Trophoblast cell (in vitro differentiated cells and primary cell): ENCODE measurements around the gene TSHZ1.
"Not testable (repeated sequence)": the region's sequence is repeated elsewhere in the genome, so short reads cannot be mapped to it uniquely, and the experiment has no call there.

Experiments
- DNase-seq, 2 donors: peaks; one replicate each; pipeline ENCODE4 v3.0.0-alpha.2; 2016
- H2AFZ ChIP-seq: 2 replicates; pipeline ENCODE4 v1.6.1; 2013; ENCODE audit warnings: low read length, moderate library complexity, mild to moderate bottlenecking; ENCODE audit not compliant: insufficient read depth, poor library complexity
- H2AK5ac ChIP-seq: 2 replicates; pipeline ENCODE4 v1.6.1; 2013; ENCODE audit warnings: mild to moderate bottlenecking, low read length
- H2BK120ac ChIP-seq: 2 replicates; pipeline ENCODE4 v1.6.1; 2013; ENCODE audit warnings: low read length, mild to moderate bottlenecking, moderate library complexity; ENCODE audit not compliant: insufficient read depth, poor library complexity
- H2BK12ac ChIP-seq: 2 replicates; pipeline ENCODE4 v1.6.1; 2013; ENCODE audit warnings: mild to moderate bottlenecking, low read length, moderate library complexity
- H2BK5ac ChIP-seq: 2 replicates; pipeline ENCODE4 v1.6.1; 2013; ENCODE audit warnings: low read length, low read depth, moderate library complexity, mild to moderate bottlenecking; ENCODE audit not compliant: poor library complexity
- H3K14ac ChIP-seq: 2 replicates; pipeline ENCODE4 v1.6.1; 2013; ENCODE audit warnings: mild to moderate bottlenecking, low read length
- H3K18ac ChIP-seq: 2 replicates; pipeline ENCODE4 v1.6.1; 2013; ENCODE audit warnings: mild to moderate bottlenecking, low read length
- H3K23ac ChIP-seq: 2 replicates; pipeline ENCODE4 v1.6.1; 2013; ENCODE audit warnings: low read length
- H3K27ac ChIP-seq: 2 replicates; pipeline ENCODE4 v1.5.1; 2013; ENCODE audit warnings: low read depth, mild to moderate bottlenecking, inconsistent platforms, low read length, moderate library complexity
- H3K27me3 ChIP-seq: 2 replicates; pipeline ENCODE4 v1.6.1; 2013; ENCODE audit warnings: inconsistent platforms, mild to moderate bottlenecking, low read length, moderate library complexity; ENCODE audit not compliant: insufficient read depth
- H3K36me3 ChIP-seq, 2 experiments: 1 replicate in 1 of 2; 2 replicates in 1 of 2; pipeline ENCODE4 v1.6.1; 2013; ENCODE audit warnings: low read length in 2 of 2, mild to moderate bottlenecking in 2 of 2, moderate library complexity in 1 of 2; ENCODE audit not compliant: insufficient read depth in 2 of 2, control insufficient read depth in 1 of 2
- H3K4ac ChIP-seq: 2 replicates; pipeline ENCODE4 v1.6.1; 2013; ENCODE audit warnings: low read depth, mild to moderate bottlenecking, low read length, moderate library complexity
- H3K4me1 ChIP-seq, 2 experiments: 1 replicate in 1 of 2; 2 replicates in 1 of 2; pipeline ENCODE4 v1.6.1; 2013; ENCODE audit warnings: low read length in 2 of 2, mild to moderate bottlenecking in 2 of 2, moderate library complexity in 1 of 2; ENCODE audit not compliant: insufficient read depth in 2 of 2, control insufficient read depth in 1 of 2
- H3K4me2 ChIP-seq: 2 replicates; pipeline ENCODE4 v1.6.1; 2013; ENCODE audit warnings: inconsistent platforms, mild to moderate bottlenecking, low read length, moderate library complexity
- H3K4me3 ChIP-seq: 2 replicates; pipeline ENCODE4 v1.5.1; 2013; ENCODE audit warnings: mild to moderate bottlenecking, low read depth, low read length, inconsistent platforms
- H3K79me1 ChIP-seq: one replicate; pipeline ENCODE4 v1.6.1; 2013; ENCODE audit warnings: low read length
- H3K79me2 ChIP-seq: 2 replicates; pipeline ENCODE4 v1.6.1; 2013; ENCODE audit warnings: low read length, mild to moderate bottlenecking; ENCODE audit not compliant: control insufficient read depth, insufficient read depth, poor library complexity
- H3K9ac ChIP-seq: 2 replicates; pipeline ENCODE4 v1.6.1; 2013; ENCODE audit warnings: mild to moderate bottlenecking, low read length
- H3K9me3 ChIP-seq: 2 replicates; pipeline ENCODE4 v1.6.1; 2013; ENCODE audit warnings: low read depth, mild to moderate bottlenecking, control low read depth, inconsistent platforms, low read length; ENCODE audit not compliant: insufficient read depth
- H4K12ac ChIP-seq: 2 replicates; pipeline ENCODE4 v1.6.1; 2013; ENCODE audit warnings: low read depth, mild to moderate bottlenecking, low read length, moderate library complexity
- H4K8ac ChIP-seq: 2 replicates; pipeline ENCODE4 v1.6.1; 2013; ENCODE audit warnings: low read depth, mild to moderate bottlenecking, low read length, moderate library complexity
- H4K91ac ChIP-seq: one replicate; pipeline ENCODE4 v1.6.1; 2013; ENCODE audit warnings: low read depth, mild to moderate bottlenecking, low read length, moderate library complexity
- WGBS: extraction: QIAGEN DNeasy Blood & Tissue Kit; methylation state at CpG from one replicate; pipeline ENCODE4 v1.1.7; 2013; ENCODE audit warnings: missing lambda C conversion rate; ENCODE audit not compliant: insufficient read length, insufficient coverage; ENCODE audit errors: extremely low coverage; 5-methylcytosine and 5-hydroxymethylcytosine counted together

Gene TSHZ1

DNA sequence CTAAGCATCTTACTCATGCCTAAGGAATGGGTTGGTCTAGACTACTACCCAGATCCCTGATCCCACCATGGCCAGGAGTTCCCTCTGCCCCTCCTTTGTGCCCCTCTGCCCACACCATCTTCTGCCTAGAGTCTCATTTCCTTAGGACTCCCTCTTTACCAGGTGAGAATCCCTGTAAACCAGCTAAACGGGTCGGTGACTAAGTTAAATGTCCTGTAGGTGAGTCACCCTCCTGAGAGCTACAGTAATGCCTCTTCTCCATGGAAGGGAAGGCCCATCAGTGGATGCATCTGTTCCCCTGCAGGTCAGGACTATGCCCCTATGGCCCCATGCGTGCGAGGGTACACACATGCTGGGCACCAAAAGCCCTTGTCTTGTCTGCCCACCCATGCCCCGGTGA is 27.1 kb upstream of the TSHZ1 start:
- Histone ChIP-seq H3K27ac (no peak overlapping the region), H2AK5ac (no peak overlapping the region), H2BK12ac (no peak overlapping the region), H3K4ac (no peak overlapping the region), H4K8ac (no peak overlapping the region), H3K18ac (no peak overlapping the region), H3K23ac (no peak overlapping the region), H2AFZ (no peak overlapping the region), H2BK5ac (no peak overlapping the region), H4K12ac (no peak overlapping the region), H4K91ac (no peak overlapping the region), H3K9me3 (no peaks in the 10 kb centered on the region), H3K36me3 (no peaks in the 10 kb centered on the region), H2BK120ac (no peak overlapping the region), H3K79me1 (no peaks in the 10 kb centered on the region), H3K4me3 (no peak overlapping the region), H3K79me2 (no peaks in the 10 kb centered on the region), H3K9ac (no peak overlapping the region), H3K14ac (no peak overlapping the region), H3K4me2 (no peak overlapping the region), H3K27me3 (no peaks in the 10 kb centered on the region), H3K4me1 (peaks cover 8 to 9% of the 10 kb centered on the region in 2 experiments)
- peak; percentile 92 to 94 for DNase-seq
- WGBS: no CpG with 5 or more reads among the region's 5 CpGs

DNA sequence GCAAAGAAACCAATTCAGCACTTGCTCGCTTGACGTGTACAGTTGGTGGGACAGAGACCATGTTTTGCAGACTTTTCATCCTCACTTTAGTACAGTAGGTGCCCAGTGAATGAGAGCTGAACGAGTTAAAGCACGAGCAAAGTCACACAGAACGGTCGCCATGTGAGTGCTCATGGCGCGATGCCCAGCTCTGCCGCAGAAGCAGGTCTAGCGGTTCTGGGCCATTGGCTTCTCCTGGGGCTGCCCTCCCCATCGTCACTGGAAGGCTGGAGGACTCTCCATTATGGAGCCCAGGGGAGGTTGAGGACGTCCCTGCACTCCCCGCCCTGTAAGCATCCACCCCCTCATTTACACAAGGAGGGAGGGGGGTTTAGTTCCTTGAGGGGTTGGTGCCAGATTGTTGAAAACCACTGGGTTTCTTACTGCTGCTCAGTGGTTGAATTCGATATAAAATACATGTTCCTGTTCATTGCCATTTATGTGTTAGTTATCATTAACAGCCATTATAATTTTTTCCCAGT is 26.6 kb upstream of the TSHZ1 start:
- no peak overlapping the region for H4K12ac ChIP-seq
- H3K4me2 ChIP-seq: no peak overlapping the region
- no peak overlapping the region for H4K8ac ChIP-seq
- no CpG with 5 or more reads among the region's 14 CpGs for WGBS
- H3K79me1 ChIP-seq: no peaks in the 10 kb centered on the region
- H3K27me3 ChIP-seq: no peaks in the 10 kb centered on the region
- H2BK120ac ChIP-seq: no peak overlapping the region
- H3K9ac ChIP-seq: no peak overlapping the region
- no peak overlapping the region for H3K14ac ChIP-seq
- no peak overlapping the region for H3K4ac ChIP-seq
- H2AFZ ChIP-seq: no peak overlapping the region
- H3K18ac ChIP-seq: no peak overlapping the region
- H4K91ac ChIP-seq: no peak overlapping the region
- H3K4me3 ChIP-seq: no peak overlapping the region
- H2AK5ac ChIP-seq: no peak overlapping the region
- no peaks in the 10 kb centered on the region for H3K79me2 ChIP-seq
- no peak overlapping the region for H3K27ac ChIP-seq
- H2BK12ac ChIP-seq: no peak overlapping the region
- no peak overlapping the region for H3K23ac ChIP-seq
- peaks cover 8 to 9% of the 10 kb centered on the region in 2 experiments for H3K4me1 ChIP-seq
- DNase-seq: no peak
- H3K9me3 ChIP-seq: no peaks in the 10 kb centered on the region
- no peaks in the 10 kb centered on the region for H3K36me3 ChIP-seq
- no peak overlapping the region for H2BK5ac ChIP-seq

DNA sequence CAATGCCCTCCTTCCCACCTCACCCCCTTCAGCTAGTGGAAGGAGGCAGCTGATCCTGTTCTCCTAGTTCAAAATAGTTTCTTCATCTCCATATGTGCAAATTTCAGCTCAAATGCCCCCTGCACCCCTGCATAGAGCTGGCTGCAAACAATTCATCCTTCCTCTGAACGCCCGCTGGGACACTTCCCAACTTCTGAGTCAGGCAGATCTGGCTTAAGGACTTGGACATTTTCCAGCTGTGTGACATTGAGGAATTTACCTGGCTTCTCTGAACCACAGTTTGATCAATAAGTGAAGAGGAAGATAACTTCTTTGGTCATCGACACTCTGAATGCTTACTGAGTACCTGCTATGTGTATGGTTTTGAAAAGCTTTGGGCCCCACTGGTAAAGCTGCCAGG is 25.1 kb upstream of the TSHZ1 start:
- Histone ChIP-seq H3K4me3 (no peak overlapping the region), H3K79me2 (no peaks in the 10 kb centered on the region), H3K18ac (no peak overlapping the region), H3K79me1 (no peaks in the 10 kb centered on the region), H4K91ac (no peak overlapping the region), H3K4me1 (peaks cover 8 to 9% of the 10 kb centered on the region in 2 experiments), H2BK5ac (no peak overlapping the region), H3K36me3 (no peaks in the 10 kb centered on the region), H3K27ac (no peak overlapping the region), H3K23ac (no peak overlapping the region), H3K14ac (no peak overlapping the region), H3K9ac (no peak overlapping the region), H4K12ac (no peak overlapping the region), H3K9me3 (no peaks in the 10 kb centered on the region), H3K4ac (no peak overlapping the region), H2AFZ (no peak overlapping the region), H3K4me2 (no peak overlapping the region), H3K27me3 (no peaks in the 10 kb centered on the region), H4K8ac (no peak overlapping the region), H2AK5ac (no peak overlapping the region), H2BK12ac (no peak overlapping the region), H2BK120ac (no peak overlapping the region)
- no CpG with 5 or more reads among the region's 3 CpGs for WGBS
- DNase-seq: no peak

DNA sequence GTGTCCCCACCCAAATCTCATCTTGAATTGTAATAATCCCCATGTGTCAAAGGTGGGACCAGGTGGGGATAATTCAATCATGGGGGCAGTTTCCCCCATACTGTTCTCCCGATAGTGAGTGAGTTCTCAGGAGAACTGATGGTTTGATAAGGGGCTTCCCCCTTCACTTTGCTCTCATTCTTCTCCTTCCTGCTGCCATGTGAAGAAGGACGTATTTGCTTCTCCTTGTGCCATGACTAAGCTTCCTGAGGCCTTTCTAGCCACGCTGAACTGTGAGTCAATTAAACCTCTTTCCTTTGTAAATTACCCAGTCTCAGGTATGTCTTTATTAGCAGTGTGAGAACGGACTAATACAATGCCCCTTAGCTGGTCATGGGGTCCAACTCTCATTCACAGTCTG is 22.9 kb upstream of the TSHZ1 start:
- not testable (repeated sequence) for H3K9me3 ChIP-seq, H3K36me3 ChIP-seq, H3K4me1 ChIP-seq, H2BK5ac ChIP-seq, H3K27ac ChIP-seq, H2BK120ac ChIP-seq, H3K79me2 ChIP-seq, H2BK12ac ChIP-seq, H3K4ac ChIP-seq, H2AFZ ChIP-seq, H3K4me2 ChIP-seq, H4K12ac ChIP-seq, H3K27me3 ChIP-seq, DNase-seq, H3K14ac ChIP-seq, H3K18ac ChIP-seq, H3K4me3 ChIP-seq, H3K79me1 ChIP-seq, H2AK5ac ChIP-seq, H4K8ac ChIP-seq, H3K9ac ChIP-seq, H4K91ac ChIP-seq, H3K23ac ChIP-seq
- no CpG with 5 or more reads among the region's 4 CpGs for WGBS
